Fibroblast of skin of left quadriceps (primary cell): ENCODE measurements around the gene CLEC16A.
"Not testable (repeated sequence)": the region's sequence is repeated elsewhere in the genome, so short reads cannot be mapped to it uniquely, and the experiment has no call there.

Experiments
- DNase-seq, 2 experiments: peaks; one replicate each; pipeline ENCODE4 v3.0.0-alpha.2; 2013; ENCODE audit warnings: low read depth in 2 of 2

CLEC16A gene

DNA sequence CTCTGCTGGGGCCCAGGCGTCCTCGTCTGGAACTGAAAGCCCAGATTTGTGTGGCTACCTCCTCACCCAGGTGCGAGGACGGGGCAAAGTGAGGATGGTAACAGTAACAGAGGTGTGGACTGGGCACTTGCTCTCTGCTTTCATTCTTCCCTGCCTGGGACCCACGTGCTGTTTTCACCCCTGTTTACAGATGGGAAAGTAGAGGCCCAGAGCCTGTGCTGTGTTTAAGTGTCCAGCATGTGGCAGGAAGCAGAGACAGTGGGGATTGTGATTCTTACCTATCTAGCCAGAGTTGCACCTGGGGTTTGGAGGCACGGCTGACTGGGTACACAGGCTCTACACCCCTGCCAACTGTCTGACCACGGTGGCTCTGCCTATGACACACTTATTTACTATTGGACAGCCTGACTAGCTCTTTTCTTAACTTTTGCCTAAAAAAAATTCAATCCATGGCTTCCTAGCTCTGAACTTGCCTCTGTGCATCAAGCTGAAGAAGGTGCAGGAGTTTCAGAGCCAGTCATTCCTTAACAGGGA lies 155.4 kb downstream of the CLEC16A start:
- no peak for DNase-seq

DNA sequence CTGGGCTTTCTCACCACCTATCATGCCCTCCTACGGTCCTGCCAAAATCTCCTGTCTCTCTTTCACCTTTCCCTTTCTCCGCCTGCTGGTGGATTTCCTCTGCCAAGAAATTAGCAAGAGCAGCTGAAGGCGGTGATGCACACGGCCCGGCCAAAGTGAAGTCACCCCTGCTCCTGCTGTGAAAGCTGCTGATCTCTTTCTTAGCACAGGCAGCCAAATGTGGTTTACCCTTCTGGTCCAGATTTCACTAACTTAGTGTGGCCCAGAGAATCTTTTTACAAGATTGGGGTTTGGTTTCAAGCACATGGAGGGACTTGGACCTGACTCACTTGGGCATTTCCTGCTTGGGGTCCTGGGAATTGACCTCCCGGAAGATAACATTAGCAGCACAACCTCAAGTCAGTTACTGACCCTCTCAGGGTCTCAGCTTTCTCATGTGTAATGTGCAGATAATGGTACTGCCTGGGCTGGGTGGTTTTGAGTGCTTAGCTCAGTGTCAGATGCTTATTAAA lies 155.9 kb downstream of the CLEC16A start:
- peak; percentile 56 to 63 for DNase-seq

DNA sequence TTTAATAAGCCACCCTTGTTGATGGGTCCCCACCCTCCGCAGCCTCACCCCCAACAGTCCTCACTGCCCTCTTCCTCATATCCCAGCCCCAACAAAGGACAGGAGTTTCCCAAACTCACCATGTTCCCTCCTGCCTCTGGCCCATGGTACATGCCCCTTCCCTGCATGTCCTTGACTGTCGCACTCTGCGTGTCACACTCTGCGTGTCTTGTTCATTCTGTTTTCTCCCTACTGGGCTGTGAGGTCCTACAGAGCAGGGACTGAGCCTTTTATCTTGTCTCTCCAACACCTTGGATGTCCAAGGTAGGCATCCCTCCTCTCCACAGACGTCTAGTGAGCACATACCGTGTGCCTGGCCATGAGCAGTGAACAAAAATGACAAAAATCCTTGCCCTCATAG lies 156.9 kb downstream of the CLEC16A start:
- DNase-seq: no peak

DNA sequence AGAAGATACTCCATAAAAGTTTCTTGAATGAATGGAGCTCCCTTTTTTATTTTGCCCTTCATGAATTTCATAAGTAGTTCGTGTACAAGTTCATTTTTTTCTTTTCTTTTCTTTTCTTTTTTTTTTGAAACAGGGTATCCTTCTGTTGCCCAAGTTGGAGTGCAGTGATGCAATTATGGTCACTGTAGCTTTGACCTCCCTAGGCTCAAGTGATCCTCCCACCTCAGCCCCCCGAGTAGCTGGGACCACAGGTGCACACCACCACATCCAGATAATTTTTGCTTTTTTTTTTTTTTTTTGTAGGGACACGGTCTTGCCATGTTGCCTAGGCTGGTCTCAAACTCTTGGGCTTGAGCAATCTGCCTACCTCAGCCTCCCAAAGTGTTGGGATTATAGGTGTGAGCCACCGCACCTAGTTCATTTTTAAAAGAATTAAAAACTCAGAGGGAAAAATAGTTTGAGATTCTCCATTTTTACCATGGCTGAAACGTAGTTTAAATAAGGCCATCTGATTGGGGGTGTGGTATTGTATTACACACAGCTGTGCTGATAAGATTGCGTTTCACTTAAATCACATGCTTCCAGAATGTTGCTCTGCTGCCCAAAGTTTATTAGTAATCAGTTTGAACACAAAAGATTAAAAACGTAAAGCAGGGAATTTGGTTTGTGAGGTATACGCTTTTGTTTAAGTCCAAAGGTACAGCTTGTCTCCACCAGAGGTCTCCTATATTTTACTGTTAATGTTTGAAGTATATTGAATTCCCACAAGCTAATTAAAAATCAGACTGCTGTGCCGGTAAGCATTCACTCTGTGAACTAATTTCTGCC lies 157.5 kb downstream of the CLEC16A start:
- no peak for DNase-seq

DNA sequence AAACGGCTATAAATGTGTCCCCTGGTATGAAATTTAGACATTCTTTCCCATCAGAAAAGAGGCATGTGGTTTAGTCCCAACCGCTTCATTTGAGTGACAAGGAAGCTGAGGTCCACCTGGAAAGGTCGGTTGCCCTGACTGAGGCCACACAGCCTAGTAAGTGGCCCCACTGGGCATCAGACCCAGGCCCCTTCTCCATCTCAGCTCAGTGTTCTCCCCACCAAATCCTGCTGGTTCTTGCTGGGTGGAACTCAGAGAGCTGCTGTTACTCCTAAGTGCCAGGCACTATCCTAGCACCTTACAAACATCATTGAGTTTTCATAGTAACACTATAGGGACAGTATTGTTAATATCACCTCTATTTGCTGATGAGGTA lies 158.1 kb downstream of the CLEC16A start:
- no peak for DNase-seq

- DNase-seq: not testable (repeated sequence)
Observed at GRCh38 chr16:11103301-11103700, 158.9 kb downstream of the CLEC16A start.

- no peak for DNase-seq
Observed at GRCh38 chr16:11104168-11105037, 160.0 kb downstream of the CLEC16A start.

DNA sequence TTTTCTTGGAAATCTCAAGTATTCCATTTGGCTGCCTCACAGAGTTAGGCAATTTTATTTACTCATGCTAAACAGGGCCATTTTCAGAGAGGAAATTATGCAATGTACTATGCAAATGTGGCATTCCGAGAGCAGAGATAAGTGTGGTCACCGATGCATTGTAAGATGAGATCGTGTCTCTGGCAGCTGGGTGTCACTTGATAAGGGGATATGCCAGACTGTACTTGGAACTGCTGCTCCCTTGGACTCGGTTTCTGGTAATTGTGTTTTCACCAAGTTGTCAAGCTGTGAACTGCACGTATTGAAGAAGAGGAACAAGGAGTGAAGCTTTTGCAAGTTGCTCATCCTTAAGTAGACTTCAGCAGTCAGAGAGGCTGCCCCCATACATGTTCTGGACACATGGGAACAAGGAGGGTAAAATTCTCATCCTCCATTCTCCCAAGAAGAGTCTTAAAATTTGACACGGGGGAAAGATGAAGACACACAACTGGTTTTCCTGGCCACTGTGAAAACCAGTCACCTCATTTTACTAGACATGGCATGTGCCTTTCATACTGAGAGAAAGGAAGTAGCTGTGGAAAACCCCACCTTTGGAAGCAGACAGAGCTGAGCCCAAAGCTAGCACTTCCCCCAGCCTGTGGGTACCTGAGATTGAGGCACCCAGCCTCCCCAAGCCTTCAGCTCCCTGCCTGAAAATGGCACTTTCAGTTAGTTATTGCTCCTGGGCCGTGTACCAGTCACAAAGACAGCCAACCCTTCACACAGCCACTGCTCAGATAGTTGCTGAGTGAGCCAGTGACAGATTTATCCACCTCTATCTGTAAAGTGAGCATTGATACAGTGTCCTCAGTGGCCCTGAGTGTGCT lies 160.9 kb downstream of the CLEC16A start:
- peak; percentile 88 to 89 for DNase-seq

DNA sequence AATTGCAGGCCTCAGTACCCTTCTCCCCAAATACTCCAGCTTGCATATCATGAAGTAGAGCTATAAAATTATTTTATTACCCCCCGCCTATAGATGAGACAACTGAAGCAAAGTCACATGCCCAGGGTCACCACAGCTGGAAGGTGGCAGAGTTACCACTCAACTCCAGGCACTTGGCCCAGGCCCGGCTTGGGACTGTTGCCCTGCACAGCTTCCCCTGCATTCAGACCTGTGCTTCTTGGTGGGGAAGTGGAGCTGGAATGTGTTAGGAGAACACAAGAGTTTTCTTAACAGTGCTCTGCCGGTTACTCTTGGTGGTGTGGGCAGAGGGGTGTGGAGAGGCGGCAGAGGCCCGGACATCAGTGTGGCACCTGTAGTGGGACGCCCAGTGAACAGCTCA lies 162.4 kb downstream of the CLEC16A start:
- DNase-seq: no peak

GRCh38 chr16:11107780-11108465 lies 163.6 kb downstream of the CLEC16A start:
- DNase-seq: no peak

DNA sequence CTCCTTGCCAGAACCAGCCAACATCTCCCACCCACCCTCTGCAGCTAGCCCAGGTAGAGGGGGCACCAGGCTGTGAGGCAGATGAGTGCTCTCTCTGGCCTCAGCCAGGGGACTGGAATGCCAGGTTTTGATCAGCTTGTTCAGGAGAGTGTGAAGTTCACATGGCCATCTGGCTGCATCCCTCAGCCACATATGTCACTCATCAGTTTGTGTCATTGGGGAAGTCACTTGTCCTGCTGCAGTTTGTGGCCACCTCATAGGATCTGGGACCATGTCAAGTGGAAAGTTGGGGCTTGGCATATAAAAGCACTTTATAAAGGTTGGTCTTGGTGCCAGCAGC lies 164.1 kb downstream of the CLEC16A start:
- DNase-seq: no peak

DNA sequence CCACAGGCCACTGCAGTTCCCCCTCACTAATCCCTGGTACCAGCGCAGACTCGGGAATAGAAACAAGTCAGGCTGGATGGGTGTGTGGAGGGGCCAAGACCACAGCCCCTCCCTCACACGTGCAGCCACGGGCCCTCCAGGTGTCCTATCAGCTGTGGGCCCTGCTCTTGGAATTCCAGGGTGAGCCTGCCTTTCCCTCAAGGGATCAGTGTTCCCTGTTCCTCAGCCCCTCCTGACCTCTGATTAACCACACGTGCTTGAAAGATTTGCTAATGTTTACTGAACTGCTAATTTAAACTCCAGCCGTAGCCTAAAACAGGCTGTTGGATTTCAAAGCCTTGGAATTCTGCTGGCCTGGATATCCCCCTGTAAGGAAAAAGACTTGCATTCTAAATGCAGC lies 165.2 kb downstream of the CLEC16A start:
- no peak for DNase-seq

- DNase-seq: no peak
Observed at GRCh38 chr16:11111150-11111549, 166.8 kb downstream of the CLEC16A start.

GRCh38 chr16:11111856-11112634 lies 167.7 kb downstream of the CLEC16A start:
- DNase-seq: no peak

GRCh38 chr16:11112723-11113348 lies 168.5 kb downstream of the CLEC16A start:
- DNase-seq: no peak

- no peak for DNase-seq
Observed at GRCh38 chr16:11114366-11115164, 170.2 kb downstream of the CLEC16A start.

- no peak for DNase-seq
Observed at GRCh38 chr16:11117576-11118211, 173.3 kb downstream of the CLEC16A start.

DNA sequence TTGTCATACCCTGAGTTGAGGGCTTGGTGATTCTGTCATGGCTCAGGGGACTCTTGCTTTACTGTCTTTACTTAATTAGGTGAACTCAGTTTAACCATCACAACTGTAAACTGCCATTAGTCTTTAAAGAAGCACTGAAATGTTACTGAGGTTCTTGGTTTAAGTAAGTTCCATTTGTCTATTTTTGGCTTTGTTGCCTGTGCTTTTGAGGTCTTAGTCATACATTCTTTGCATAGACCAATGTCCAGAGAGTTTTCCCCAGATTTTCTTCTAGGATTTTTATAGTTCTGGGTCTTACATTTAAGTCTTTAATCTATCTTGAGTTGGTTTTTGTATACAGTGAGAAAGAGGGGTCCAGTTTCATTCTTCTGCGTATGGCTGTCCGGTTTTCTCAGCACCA lies 174.1 kb downstream of the CLEC16A start:
- no peak for DNase-seq
